ENCODE data around the gene RAB11FIP4.

GRCh38 chr17:31411707-31412285, 20.3 kb downstream of the RAB11FIP4 start:
- TF ChIP-seq CTCF (IDR thresholded peaks at IDR 0.05; ENCODE audit: borderline replicate concordance, extremely low read depth, low read length, poor library complexity, severe bottlenecking) = no peak
- TF ChIP-seq EZH2 (IDR thresholded peaks at IDR 0.05; ENCODE audit: borderline replicate concordance, low read depth, low read length, severe bottlenecking) = no peak
